Mononuclear cell (primary cell): ENCODE data around the gene MED8. TPM values are rescaled to one million over a fixed set of nuclear protein-coding genes. Genes with fewer than 3 reads are reported as not detected.
"Not testable (repeated sequence)": the region's sequence is repeated elsewhere in the genome, so short reads cannot be mapped to it uniquely, and the experiment has no call there.

Experiments
- H3K27me3 ChIP-seq: 2 replicates; pipeline ENCODE4 v1.6.0; 2011; ENCODE audit warnings: low read length, control low read depth; ENCODE audit not compliant: insufficient read depth
- H3K4me1 ChIP-seq: 2 replicates; pipeline ENCODE4 v1.5.1; 2011; ENCODE audit warnings: mild to moderate bottlenecking, low read length, control low read depth; ENCODE audit not compliant: insufficient read depth
- H3K4me3 ChIP-seq: 2 replicates; pipeline ENCODE4 v1.5.1; 2011; ENCODE audit warnings: mild to moderate bottlenecking, low read length, moderate library complexity
- H3K9me3 ChIP-seq: 2 replicates; pipeline ENCODE4 v1.5.1; 2011; ENCODE audit warnings: low read depth, mild to moderate bottlenecking, control low read depth, low read length
- total RNA-seq: library from RNA; depleted of rRNA; stranded (reverse); fragments of >200 nt; gene quantifications from one replicate; pipeline ENCODE4 v1.2.3, GENCODE V29; 2012

MED8 gene
- total RNA-seq, 1 donor: 21.6 TPM

- Histone ChIP-seq H3K27me3 (no peaks in the 10 kb centered on the region), H3K4me3 (no peak overlapping the region), H3K4me1 (no peaks in the 10 kb centered on the region), H3K9me3 (no peaks in the 10 kb centered on the region)
Observed at GRCh38 chr1:43427524-43427923, 37.9 kb upstream of the MED8 start.

DNA sequence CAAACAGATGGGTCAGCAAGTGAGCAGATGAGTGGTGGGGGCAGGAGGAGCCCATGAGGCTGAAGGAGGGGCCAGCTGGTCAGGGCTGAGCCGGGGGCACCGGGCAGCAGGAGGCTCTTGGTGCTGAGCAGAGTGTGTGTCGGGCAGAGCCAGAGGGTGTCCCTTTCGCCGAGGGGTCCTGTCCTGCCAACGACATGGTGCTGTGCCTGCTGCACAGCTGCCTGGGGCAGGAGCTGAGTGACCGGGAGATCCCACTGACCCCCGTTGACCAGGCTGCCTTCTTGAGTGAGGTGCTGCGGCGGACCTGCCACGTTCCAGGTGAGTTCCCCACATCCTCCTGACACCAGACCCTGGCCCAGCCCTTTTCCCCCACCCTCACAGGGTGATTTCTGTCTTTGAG, 36.6 kb upstream of the MED8 start:
- Histone ChIP-seq H3K9me3 (no peaks in the 10 kb centered on the region), H3K27me3 (no peaks in the 10 kb centered on the region), H3K4me3 (no peak overlapping the region), H3K4me1 (no peaks in the 10 kb centered on the region)

DNA sequence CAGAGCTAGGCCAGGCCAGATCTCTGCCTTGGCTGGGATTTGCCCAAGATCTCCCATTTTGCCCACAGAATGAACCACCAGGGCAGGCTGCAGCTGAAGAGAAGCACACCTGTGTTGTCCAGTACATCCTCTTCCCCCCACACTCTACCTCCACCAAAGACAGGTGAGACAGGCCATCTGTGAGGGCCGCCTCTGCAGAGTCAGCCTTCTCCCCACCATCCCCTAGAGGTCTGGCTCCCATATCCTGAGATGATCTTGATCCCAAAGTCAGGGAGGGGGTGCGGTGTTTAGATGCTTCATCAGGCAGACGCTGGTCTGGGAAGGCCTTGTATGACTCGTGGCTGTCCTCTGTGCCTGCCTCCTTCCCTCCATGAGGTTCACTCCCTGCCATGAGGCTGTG, 35.4 kb upstream of the MED8 start:
- H3K9me3 ChIP-seq: no peaks in the 10 kb centered on the region
- no peaks in the 10 kb centered on the region for H3K4me1 ChIP-seq
- no peaks in the 10 kb centered on the region for H3K27me3 ChIP-seq
- H3K4me3 ChIP-seq: no peak overlapping the region

DNA sequence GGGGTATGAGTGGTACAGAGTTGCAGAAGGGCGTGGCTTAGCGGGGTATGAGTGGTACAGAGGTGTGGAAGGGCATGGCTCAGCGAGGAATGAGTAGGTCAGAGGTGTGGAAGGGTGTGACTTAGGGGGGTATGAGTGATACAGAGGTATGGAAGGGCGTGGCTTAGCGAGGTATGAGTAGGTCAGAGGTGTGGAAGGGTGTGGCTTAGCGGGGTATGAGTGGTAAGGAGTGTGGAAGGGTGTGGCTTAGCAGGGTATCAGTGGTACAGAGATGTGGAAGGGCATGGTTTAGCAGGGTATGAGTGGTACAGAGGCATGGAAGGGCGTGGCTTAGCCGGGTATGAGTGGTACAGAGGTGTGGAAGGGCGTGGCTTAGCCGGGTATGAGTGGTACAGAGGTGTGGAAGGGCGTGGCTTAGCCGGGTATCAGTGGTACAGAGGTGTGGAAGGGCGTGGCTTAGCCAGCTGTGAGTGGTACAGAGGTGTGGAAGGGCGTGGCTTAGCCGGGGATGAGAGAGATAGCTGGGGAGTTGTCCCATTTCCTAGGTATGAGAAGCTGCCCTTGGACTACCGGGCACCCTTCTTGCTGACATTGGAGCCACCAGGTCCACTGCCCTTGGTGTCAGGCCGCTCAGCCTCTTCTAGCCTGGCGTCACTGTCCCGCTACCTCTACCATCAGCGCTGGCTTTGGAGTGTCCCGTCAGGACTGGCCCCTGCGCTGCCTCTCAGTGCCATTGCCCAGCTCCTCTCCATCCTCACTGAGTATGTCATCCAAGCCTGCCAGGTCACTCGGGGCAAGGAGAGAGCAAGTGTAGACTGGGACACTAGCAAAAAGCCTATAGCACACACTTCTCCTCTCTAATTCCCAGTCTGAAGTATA, 34.3 kb upstream of the MED8 start:
- H3K9me3 ChIP-seq: no peaks in the 10 kb centered on the region
- H3K4me3 ChIP-seq: no peak overlapping the region
- H3K4me1 ChIP-seq: no peaks in the 10 kb centered on the region
- H3K27me3 ChIP-seq: no peaks in the 10 kb centered on the region

- Histone ChIP-seq H3K9me3 (no peaks in the 10 kb centered on the region), H3K4me1 (no peaks in the 10 kb centered on the region), H3K4me3 (no peak overlapping the region), H3K27me3 (no peaks in the 10 kb centered on the region)
Observed at GRCh38 chr1:43422995-43423671, 33.5 kb upstream of the MED8 start.

DNA sequence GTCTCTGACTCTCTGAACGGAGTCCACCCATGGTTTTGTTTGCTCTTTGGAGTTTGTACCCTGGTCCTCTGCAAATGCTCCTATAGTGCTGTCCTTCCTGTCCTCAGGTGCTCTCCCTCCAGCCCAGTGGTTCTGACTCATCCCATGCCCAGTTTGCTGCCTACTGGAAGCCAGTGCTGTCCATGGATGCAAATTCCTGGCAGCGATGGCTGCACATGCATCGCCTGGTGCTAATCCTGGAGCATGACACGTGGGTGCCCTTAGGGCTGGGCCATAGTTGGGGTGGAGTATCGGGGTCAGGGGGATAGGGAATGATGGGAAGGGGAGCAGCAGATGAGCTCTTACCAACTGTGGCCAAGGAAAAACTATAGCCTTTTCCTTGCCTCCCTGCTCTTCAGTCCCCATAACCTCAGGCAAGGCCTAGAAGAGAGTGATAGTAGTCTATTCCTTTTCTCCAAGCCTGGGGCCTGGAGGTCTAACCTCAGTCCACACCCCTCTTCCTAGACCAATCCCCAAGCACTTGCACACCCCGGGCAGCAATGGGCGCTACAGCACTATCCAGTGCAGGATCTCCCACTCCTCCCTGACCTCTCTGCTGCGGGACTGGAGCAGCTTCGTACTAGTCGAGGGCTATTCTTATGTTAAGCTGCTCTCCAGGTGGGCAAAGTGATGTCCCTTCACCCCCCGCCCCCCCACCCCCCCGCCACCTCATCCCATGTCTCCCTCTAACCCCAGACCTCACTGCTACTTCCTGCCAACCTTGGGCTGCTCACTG, 32.6 kb upstream of the MED8 start:
- Histone ChIP-seq H3K4me3 (no peak overlapping the region), H3K27me3 (no peaks in the 10 kb centered on the region), H3K4me1 (no peaks in the 10 kb centered on the region), H3K9me3 (no peaks in the 10 kb centered on the region)

GRCh38 chr1:43421396-43421795, 31.8 kb upstream of the MED8 start:
- Histone ChIP-seq H3K9me3 (no peaks in the 10 kb centered on the region), H3K27me3 (no peaks in the 10 kb centered on the region), H3K4me1 (no peaks in the 10 kb centered on the region), H3K4me3 (no peak overlapping the region)

- Histone ChIP-seq H3K27me3 (no peaks in the 10 kb centered on the region), H3K4me1 (no peaks in the 10 kb centered on the region), H3K4me3 (no peak overlapping the region), H3K9me3 (no peaks in the 10 kb centered on the region)
Observed at GRCh38 chr1:43420874-43421273, 31.3 kb upstream of the MED8 start.

- Histone ChIP-seq H3K9me3 (no peaks in the 10 kb centered on the region), H3K27me3 (no peaks in the 10 kb centered on the region), H3K4me1 (no peaks in the 10 kb centered on the region), H3K4me3 (no peak overlapping the region)
Observed at GRCh38 chr1:43419627-43420425, 30.2 kb upstream of the MED8 start.

DNA sequence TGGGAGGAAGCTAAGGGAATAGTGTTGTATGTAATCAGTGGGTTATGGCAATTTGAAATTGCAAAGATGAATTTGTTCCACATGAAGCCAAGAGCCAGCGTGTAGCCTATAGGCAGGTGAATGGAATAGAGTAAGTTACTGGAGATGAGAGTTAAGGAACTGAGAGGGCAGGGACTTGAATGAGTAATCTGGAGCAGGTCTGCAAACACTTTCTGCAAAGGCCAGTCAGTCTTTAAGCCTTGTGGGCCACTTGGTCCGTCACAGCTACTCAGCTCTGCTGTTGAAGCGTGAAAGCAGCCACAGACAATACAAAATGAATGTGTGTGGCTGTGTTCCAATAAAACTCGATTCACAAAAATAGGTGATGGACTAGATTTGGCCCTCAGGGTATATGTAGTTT, 29.3 kb upstream of the MED8 start:
- H3K4me3 ChIP-seq: no peak overlapping the region
- H3K4me1 ChIP-seq: no peaks in the 10 kb centered on the region
- H3K27me3 ChIP-seq: no peaks in the 10 kb centered on the region
- H3K9me3 ChIP-seq: no peaks in the 10 kb centered on the region

DNA sequence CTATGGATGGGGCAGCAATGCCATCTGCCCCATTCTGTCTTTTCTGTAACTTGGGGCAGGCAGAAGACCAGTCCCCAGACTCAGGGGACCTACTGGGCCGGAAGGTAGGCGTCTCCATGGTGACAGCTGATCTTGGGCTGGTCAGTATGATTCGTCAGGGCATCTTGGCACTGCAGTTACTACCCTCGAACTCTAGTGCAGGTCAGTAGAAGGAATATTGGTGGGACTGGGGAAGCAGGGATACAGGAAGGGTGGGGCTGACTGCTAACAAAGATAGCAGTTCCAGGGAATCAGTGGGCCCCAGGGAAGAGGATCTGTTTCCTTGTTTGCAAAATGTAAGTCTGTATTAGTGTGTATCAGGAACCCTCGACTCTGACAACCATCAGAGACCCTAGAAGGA, 26.3 kb upstream of the MED8 start:
- no peak overlapping the region for H3K4me3 ChIP-seq
- no peaks in the 10 kb centered on the region for H3K27me3 ChIP-seq
- H3K4me1 ChIP-seq: no peaks in the 10 kb centered on the region
- H3K9me3 ChIP-seq: no peaks in the 10 kb centered on the region

DNA sequence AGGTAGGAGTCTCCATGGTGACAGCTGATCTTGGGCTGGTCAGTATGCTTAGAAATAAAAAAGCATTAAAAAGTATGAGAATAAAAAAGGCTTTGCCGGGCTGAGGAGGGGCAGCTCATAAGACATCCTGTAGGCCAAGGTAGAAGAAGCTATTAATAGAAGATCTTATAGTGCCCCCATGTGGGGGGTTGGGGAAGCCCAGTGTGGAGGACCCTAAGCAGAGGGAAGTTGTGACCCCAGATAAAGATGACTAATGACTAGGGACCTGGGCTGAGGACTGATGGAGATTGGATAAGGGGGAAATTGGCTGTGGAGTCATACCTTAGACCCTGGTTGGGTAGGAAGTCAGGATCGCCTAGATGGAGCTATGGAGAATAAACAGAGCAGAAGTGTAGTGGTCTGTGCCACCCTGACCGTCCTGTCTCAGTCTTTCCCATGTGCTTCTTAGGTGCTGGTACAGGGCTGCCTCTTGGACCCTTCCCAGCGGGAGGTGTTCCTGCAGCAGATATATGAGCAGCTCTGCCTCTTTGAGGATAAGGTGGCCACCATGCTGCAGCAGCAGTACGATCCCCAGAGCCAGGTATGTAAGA, 25.1 kb upstream of the MED8 start:
- no peaks in the 10 kb centered on the region for H3K9me3 ChIP-seq
- H3K4me3 ChIP-seq: no peak overlapping the region
- H3K4me1 ChIP-seq: no peaks in the 10 kb centered on the region
- H3K27me3 ChIP-seq: no peaks in the 10 kb centered on the region

DNA sequence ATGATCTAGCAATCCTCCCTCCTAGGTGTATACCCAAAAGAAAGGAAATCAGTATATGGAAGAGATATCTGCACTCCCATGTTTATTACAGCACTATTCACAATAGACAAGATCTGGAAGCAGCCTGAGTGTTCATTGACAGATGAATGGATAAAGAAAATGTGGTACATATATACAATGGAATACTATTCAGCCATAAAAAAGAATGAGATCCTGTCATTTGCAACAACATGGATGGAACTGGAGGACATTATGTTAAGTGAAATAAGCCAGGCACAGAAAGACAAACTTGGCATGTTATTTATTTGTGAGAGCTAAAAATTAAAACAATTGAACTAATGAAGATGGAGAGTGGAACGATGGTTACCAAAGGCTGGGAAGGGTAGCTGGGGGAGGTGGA, 23.8 kb upstream of the MED8 start:
- H3K9me3 ChIP-seq, H3K4me3 ChIP-seq, H3K27me3 ChIP-seq, H3K4me1 ChIP-seq: not testable (repeated sequence)

DNA sequence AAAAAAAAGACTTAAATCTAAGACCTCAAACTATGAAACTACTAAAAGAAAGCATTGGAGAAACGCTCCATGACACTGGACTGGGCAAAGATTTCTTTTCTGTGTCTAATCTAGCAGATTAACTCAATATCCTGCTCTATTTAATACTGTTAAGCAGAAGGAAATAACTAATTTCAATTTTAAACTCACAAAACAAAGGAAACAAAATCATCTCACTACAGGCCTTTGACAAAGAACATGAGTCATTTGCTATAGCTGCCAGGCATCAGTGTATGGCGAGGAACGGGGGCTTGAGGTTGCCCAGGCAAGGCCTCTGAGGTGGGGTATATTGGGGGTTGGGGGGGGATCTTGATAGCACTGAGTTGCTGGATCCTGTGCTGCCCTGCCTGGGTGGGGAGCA, 21.0 kb upstream of the MED8 start:
- no peaks in the 10 kb centered on the region for H3K9me3 ChIP-seq
- no peak overlapping the region for H3K4me3 ChIP-seq
- H3K4me1 ChIP-seq: no peaks in the 10 kb centered on the region
- H3K27me3 ChIP-seq: no peaks in the 10 kb centered on the region
